Measurements from ENCODE around the gene ITPR3. TPM values are rescaled to one million over a fixed set of nuclear protein-coding genes. Genes with fewer than 3 reads are reported as not detected.

ITPR3 gene
- total and polyA plus RNA-seq, 2 donors from 2014 or later = 4.2 to 86.3 TPM

- FAIRE-seq = no peak
- no peak overlapping the region for H3K9ac ChIP-seq (ENCODE audit: low read length in 3 of 3)
- H3K36me3 ChIP-seq (ENCODE audit: control insufficient read depth in 2 of 3, insufficient read depth in 3 of 3, low read length in 3 of 3) = no peaks in the 10 kb centered on the region
- H3K27me3 ChIP-seq (ENCODE audit: control insufficient read depth, insufficient read depth, low read length) = no peaks in the 10 kb centered on the region
- intact Hi-C loops (cut with DNase I) = no loop called here
- H3K9me3 ChIP-seq (ENCODE audit: control insufficient read depth in 2 of 3, insufficient read depth in 1 of 3, low read length in 3 of 3) = no peaks in the 10 kb centered on the region
- H3K27ac ChIP-seq (ENCODE audit: low read depth in 2 of 2, low read length in 2 of 2) = no peak overlapping the region
- H3K4me3 ChIP-seq (ENCODE audit: low read length in 3 of 3) = no peak overlapping the region
- DNase-seq = peak in 1 of 5 donors; percentile 39
- TF ChIP-seq CTCF (IDR thresholded peaks at IDR 0.05; ENCODE audit: borderline replicate concordance, extremely low read depth, insufficient read depth) = no peak
- H3K4me1 ChIP-seq (ENCODE audit: control insufficient read depth in 2 of 3, insufficient read depth in 2 of 3, low read depth in 1 of 3, low read length in 3 of 3) = no peaks in the 10 kb centered on the region
These were observed 106.0 kb downstream of the ITPR3 start for GRCh38 chr6:33727126-33727525.

GRCh38 chr6:33727932-33728331 lies 106.8 kb downstream of the ITPR3 start:
- intact Hi-C loops (cut with DNase I) = no loop called here
- H3K27me3 ChIP-seq (ENCODE audit: control insufficient read depth, insufficient read depth, low read length) = no peaks in the 10 kb centered on the region
- no peaks in the 10 kb centered on the region for H3K36me3 ChIP-seq (ENCODE audit: control insufficient read depth in 2 of 3, insufficient read depth in 3 of 3, low read length in 3 of 3)
- no peak for TF ChIP-seq CTCF (IDR thresholded peaks at IDR 0.05; ENCODE audit: borderline replicate concordance, extremely low read depth, insufficient read depth)
- H3K4me3 ChIP-seq (ENCODE audit: low read length in 3 of 3) = no peak overlapping the region
- no peak overlapping the region for H3K27ac ChIP-seq (ENCODE audit: low read depth in 2 of 2, low read length in 2 of 2)
- FAIRE-seq (no peak), DNase-seq (peak in 1 of 5 donors; percentile 56)
- H3K9me3 ChIP-seq (ENCODE audit: control insufficient read depth in 2 of 3, insufficient read depth in 1 of 3, low read length in 3 of 3) = no peaks in the 10 kb centered on the region
- peaks cover 0 to 3% (median 0%) of the 10 kb centered on the region in 3 donors for H3K4me1 ChIP-seq (ENCODE audit: control insufficient read depth in 2 of 3, insufficient read depth in 2 of 3, low read depth in 1 of 3, low read length in 3 of 3)
- H3K9ac ChIP-seq (ENCODE audit: low read length in 3 of 3) = no peak overlapping the region

GRCh38 chr6:33728438-33728837 lies 107.3 kb downstream of the ITPR3 start:
- no peaks in the 10 kb centered on the region for H3K27me3 ChIP-seq (ENCODE audit: control insufficient read depth, insufficient read depth, low read length)
- peaks cover 0 to 3% (median 0%) of the 10 kb centered on the region in 3 donors for H3K4me1 ChIP-seq (ENCODE audit: control insufficient read depth in 2 of 3, insufficient read depth in 2 of 3, low read depth in 1 of 3, low read length in 3 of 3)
- H3K27ac ChIP-seq (ENCODE audit: low read depth in 2 of 2, low read length in 2 of 2) = no peak overlapping the region
- FAIRE-seq = no peak
- TF ChIP-seq CTCF (IDR thresholded peaks at IDR 0.05; ENCODE audit: borderline replicate concordance, extremely low read depth, insufficient read depth) = no peak
- no peak overlapping the region for H3K9ac ChIP-seq (ENCODE audit: low read length in 3 of 3)
- no peaks in the 10 kb centered on the region for H3K36me3 ChIP-seq (ENCODE audit: control insufficient read depth in 2 of 3, insufficient read depth in 3 of 3, low read length in 3 of 3)
- peak in 1 of 5 donors; percentile 53 for DNase-seq
- intact Hi-C loops (cut with DNase I) = no loop called here
- H3K4me3 ChIP-seq (ENCODE audit: low read length in 3 of 3) = no peak overlapping the region
- H3K9me3 ChIP-seq (ENCODE audit: control insufficient read depth in 2 of 3, insufficient read depth in 1 of 3, low read length in 3 of 3) = no peaks in the 10 kb centered on the region

- Histone ChIP-seq H3K36me3 (ENCODE audit: control insufficient read depth in 2 of 3, insufficient read depth in 3 of 3, low read length in 3 of 3) (no peaks in the 10 kb centered on the region), H3K9ac (ENCODE audit: low read length in 3 of 3) (no peak overlapping the region), H3K27ac (ENCODE audit: low read depth in 2 of 2, low read length in 2 of 2) (no peak overlapping the region), H3K27me3 (ENCODE audit: control insufficient read depth, insufficient read depth, low read length) (no peaks in the 10 kb centered on the region), H3K4me3 (ENCODE audit: low read length in 3 of 3) (no peak overlapping the region), H3K9me3 (ENCODE audit: control insufficient read depth in 2 of 3, insufficient read depth in 1 of 3, low read length in 3 of 3) (no peaks in the 10 kb centered on the region), H3K4me1 (ENCODE audit: control insufficient read depth in 2 of 3, insufficient read depth in 2 of 3, low read depth in 1 of 3, low read length in 3 of 3) (peaks cover 0 to 3% (median 0%) of the 10 kb centered on the region in 3 donors)
- intact Hi-C loops (cut with DNase I) = no loop called here
- no peak for TF ChIP-seq CTCF (IDR thresholded peaks at IDR 0.05; ENCODE audit: borderline replicate concordance, extremely low read depth, insufficient read depth)
- peak in 1 of 5 donors; percentile 27 for DNase-seq
- FAIRE-seq = no peak
These were observed 107.9 kb downstream of the ITPR3 start for GRCh38 chr6:33729059-33729458.

Measured in kidney (tissue), 14 donors.